22Rv1 (cell line): Measurements from ENCODE around the gene TSPAN31.

ENCODE experiments used
- CTCF ChIP-seq: fragments of 450-650 bp; IDR thresholded peaks from 2 replicates; pipeline ENCODE4 v1.5.1; 2017; ENCODE audit warnings: mild to moderate bottlenecking
- ZFX ChIP-seq: fragments of 450-650 bp; IDR thresholded peaks from 2 replicates; pipeline ENCODE4 v1.6.1; 2017; ENCODE audit warnings: antibody characterized with exemption, borderline replicate concordance

GRCh38 chr12:57744194-57744776, 554 bp upstream of the TSPAN31 start:
- no peak for TF ChIP-seq CTCF
- no peak for TF ChIP-seq ZFX
